Colon (tissue), 2 donors: Measurements from ENCODE around the gene LGMN.
"Not testable (repeated sequence)": the region's sequence is repeated elsewhere in the genome, so short reads cannot be mapped to it uniquely, and the experiment has no call there.

Experiments used
- FAIRE-seq: peaks from 2 replicates; lab custom pipeline; 2012; peaks lifted over from hg19 to GRCh38; lab: Jason Lieb, UNC
- donor health status: control.
- donor health status: control.

LGMN gene

GRCh38 chr14:92694807-92695206 is 53.6 kb downstream of the LGMN start:
- no peak for FAIRE-seq

- no peak for FAIRE-seq
Observed at GRCh38 chr14:92693998-92694795, 54.2 kb downstream of the LGMN start.

DNA sequence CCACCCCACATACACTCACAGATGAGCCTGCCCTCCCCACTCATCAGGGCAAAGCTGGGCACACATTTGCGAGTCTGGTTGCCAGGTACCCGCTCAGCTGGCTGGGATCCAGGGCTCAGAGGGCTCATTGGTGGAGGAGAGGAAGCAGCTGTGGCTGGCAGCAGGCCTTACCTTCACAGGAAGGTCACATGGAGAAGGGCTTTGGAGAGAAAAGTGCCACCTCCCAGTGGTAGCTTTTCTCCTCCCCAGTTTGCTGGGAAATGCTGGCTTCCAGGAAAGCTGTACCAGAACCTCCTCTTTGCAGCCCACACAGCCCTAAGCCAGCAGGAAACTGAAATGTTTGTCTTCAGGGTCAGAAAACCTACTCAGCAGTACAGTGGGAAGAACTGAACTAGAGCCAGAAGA is 55.6 kb downstream of the LGMN start:
- FAIRE-seq = no peak

- FAIRE-seq = no peak
Observed at GRCh38 chr14:92690171-92691011, 58.0 kb downstream of the LGMN start.

- FAIRE-seq = no peak
Observed at GRCh38 chr14:92688434-92689375, 59.7 kb downstream of the LGMN start.

DNA sequence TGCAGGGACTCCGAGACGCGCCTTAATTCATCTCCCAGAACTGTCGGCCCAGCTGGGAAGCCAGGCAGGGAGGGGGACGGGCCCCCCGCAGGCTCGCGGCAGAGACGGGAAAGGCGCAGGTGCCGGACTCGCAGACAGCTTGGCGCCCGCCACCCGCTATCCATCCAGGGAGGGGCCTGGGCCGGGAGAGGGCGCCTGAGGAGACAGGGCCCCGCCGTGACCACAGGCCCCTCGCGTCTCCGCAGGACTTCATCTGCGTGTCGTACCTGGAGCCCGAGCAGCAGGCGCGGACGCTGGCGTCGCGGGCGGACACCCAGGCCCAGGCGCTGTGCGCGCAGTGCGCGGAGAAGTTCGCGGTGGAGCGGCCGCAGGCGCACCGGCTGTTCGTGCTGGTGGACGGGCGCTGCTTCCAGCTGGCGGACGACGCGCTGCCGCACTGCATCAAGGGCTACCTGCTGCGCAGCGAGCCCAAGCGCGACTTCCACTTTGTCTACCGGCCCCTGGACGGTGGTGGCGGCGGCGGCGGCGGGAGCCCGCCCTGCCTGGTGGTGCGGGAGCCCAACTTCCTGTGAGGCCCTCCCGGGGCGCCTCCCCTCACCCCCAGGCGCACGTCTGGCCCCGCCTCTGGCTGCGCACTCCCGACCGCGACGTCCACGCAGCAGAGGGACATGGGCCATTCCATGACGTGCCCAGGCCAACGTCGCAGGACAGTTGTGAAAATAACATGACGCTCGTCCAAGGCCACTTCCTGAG is 60.6 kb downstream of the LGMN start:
- FAIRE-seq = no peak

DNA sequence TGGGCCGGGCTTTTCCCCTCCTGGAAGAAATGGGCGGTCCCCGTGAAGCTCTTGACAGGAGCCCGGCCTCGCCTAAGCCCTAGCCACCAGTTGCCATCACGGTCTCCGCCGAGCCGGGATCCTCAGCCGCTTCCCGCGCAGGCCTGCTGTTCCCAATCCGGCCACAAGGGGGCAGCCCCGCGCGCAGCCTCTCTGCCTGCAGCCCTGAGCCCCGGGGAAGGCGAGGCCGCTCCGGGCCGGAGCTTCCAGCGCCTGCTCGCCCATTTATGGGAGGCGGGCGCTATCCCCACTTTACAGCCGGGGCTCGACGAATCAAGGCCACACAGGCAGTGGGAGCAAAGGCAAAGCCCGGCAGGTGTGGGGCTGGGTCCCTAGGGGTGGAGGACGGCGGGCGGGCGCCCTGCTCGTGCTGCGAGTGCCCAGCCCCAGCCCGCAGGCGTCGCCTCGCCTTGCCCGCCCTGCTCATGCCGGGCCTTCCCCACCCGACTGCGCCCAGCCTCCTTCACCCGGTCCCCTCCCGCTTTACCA is 61.5 kb downstream of the LGMN start:
- FAIRE-seq = no peak

- FAIRE-seq = no peak
Observed at GRCh38 chr14:92686411-92686899, 62.0 kb downstream of the LGMN start.

GRCh38 chr14:92685784-92686355 is 62.6 kb downstream of the LGMN start:
- FAIRE-seq = no peak

DNA sequence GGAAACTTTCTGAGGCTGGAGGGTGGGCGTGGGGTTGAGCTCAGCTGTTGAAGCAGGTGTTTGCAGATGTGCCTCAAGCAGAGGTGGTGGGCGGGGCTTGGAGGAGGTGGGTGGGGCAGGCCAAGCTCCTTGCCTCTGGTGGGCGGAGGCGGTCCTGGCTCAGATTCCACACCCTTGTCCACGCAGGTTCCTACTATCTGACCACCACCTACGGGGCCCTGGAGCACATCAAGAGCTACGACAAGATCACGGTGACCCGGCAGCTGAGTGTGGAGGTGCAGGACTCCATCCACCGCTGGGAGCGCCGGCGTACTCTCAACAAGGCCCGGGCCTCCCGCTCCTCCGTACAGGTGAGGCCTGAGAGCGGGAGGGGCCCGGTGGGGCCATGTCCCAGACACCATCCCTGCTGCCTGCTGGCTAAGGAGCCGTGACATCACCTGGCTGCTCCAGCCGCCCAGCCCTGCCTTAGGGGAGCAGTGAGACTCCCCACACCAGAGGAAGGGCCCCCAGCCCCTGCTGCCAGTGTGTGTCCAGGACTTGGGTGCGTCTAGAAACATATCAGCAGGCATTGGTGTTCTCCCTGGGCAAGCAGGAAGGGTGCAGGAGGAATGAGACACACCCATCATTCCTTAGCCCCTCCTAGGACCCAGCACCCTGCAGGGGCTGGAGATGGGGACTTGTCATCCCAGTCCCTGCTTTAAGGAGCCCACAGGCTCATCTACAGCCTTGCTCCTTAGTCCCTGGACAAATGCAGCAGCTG is 63.4 kb downstream of the LGMN start:
- no peak for FAIRE-seq

- no peak for FAIRE-seq
Observed at GRCh38 chr14:92683041-92683440, 65.4 kb downstream of the LGMN start.

GRCh38 chr14:92680781-92681650 is 67.4 kb downstream of the LGMN start:
- no peak for FAIRE-seq

DNA sequence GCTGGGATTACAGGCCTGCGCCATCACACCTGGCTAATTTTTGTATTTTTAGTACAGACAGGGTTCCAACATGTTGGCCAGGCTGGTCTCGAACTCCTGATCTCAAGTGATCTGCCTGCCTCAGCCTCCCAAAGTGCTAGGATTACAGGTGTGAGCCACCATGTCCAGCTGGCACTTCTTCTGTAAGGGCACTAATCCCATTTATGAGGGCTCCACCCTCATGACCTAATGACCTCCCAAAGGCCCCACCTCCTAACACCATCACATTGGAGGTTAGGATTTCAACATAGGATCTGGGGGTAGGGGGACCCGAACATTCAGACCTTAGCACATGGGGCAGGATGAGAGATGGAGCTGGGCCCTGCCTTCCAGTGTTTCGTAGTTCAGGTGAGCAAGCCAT is 68.1 kb downstream of the LGMN start:
- not testable (repeated sequence) for FAIRE-seq

GRCh38 chr14:92679246-92679645 is 69.2 kb downstream of the LGMN start:
- FAIRE-seq = no peak

GRCh38 chr14:92678766-92679165 is 69.7 kb downstream of the LGMN start:
- FAIRE-seq = no peak

GRCh38 chr14:92677955-92678354 is 70.5 kb downstream of the LGMN start:
- no peak for FAIRE-seq

- no peak for FAIRE-seq
Observed at GRCh38 chr14:92677087-92677668, 71.2 kb downstream of the LGMN start.

DNA sequence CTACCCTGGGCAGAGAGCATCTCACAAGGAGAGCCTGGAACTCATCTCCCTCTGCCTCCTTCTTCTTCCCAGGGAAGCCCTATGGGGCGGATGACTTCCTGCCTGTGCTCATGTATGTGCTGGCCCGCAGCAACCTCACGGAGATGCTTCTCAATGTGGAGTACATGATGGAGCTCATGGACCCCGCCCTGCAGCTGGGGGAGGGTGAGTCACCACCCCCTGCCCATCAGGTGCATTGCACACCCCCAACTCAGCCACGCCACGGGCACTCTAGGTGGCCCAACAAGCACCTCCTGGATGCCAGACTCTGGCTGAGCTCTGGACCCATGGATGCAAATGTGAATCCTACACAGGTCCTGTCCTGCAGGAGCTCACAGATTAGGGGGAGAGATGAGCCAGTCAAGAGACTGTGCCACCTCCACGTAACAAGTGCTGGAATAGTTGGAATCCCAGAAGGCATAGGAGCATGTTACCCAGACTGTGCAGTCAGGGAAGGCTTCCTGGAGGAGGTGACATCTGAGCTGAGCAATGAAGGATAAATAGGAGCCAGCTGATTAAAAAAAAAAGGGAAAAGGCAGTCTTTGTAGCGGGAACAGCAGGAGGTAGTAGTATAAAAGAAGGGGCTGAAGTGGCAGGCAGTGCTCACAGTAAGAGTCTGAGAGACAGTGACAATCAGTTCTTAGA is 71.9 kb downstream of the LGMN start:
- no peak for FAIRE-seq
